OCI-LY3 (cell line): ENCODE results near the gene POLR2E.

Experiments used
- CTCF ChIP-seq: fragments of 200-600, 300-600 bp; sonication (generic); IDR thresholded peaks from 2 replicates; pipeline ENCODE4 v1.5.1; 2014; ENCODE audit warnings: antibody characterized with exemption, low read length, low read depth
- EZH2phosphoT487 ChIP-seq: fragments of 200-600 bp; shearing (Covaris generic); IDR thresholded peaks from 2 replicates; pipeline ENCODE4 v1.6.1; 2018; ENCODE audit warnings: antibody characterized with exemption, mixed run types, low read depth

DNA sequence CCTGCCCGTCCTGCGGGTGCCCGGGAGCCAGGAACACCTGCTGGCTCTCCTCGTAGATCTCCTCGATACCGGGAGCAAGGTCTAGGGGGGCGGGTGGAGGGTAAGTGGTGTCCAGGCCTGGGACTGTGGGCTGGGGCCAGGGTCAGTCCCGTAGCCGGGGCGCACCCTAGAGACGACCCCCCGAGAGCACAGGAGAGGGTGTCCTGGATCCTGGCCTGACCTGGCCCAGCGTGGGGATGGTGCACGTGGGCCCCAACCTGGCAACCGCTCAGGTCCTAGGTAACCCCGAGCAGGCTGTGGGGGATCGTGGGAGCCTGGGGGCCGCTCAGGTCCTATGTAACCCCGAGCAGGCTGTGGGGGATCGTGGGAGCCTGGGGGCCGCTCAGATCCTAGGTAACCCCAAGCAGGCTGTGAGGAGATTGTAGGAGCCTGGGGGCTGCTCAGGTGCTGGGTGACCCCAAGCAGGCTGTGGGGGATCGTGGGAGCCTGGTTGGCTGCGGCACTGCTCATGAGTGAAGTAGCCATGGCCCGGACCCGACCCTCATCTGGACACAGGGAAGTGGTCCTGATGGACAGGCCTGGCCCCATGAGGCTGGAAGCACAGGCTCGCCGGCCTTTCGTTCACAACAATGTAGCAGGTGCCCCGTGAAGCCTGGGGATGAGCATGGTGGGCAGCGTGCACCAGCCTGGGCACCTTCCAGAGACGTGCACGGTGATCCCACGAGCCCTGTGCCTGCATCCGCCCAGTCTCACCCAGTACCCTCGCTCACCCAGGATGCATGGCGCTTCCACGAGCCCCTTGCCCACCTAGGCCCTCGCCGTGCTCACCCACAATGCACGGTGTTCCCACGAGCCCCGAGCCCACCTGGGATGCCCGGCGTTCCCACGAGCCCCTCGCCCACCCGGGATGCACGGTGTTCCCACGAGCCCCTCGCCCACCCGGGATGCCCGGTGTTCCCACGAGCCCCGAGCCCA lies 14.8 kb upstream of the POLR2E start:
- TF ChIP-seq CTCF (no peak), EZH2phosphoT487 (no peak)
